SK-N-SH (cell line): ENCODE data around the gene CBLN3. TPM values are rescaled to one million over a fixed set of nuclear protein-coding genes. Genes with fewer than 3 reads are reported as not detected.

Source experiments
- CTCF ChIA-PET: fragments of 300-600, 350-600 bp; formaldehyde crosslinking; extraction: SDS; loops from one replicate; lab custom pipeline; 2021; lab: Yijun Ruan, JAX
- POLR2A ChIA-PET: fragments of 350-600 bp; sonication (Branson Sonifier 250); formaldehyde crosslinking; extraction: SDS; loops from one replicate; lab custom pipeline; 2020; ENCODE audit warnings: antibody characterized with exemption, inconsistent platforms; lab: Yijun Ruan, JAX
- DNase-seq: peaks from one replicate; pipeline ENCODE4 v3.0.0; 2012
- H2AFZ ChIP-seq: fragments of 200-600 bp; sonication (generic); 2 replicates; pipeline ENCODE4 v1.8.1; 2016; ENCODE audit warnings: antibody characterized with exemption, mild to moderate bottlenecking, low read depth
- H3F3A ChIP-seq: fragments of 200-600 bp; sonication (generic); replicated peaks from 2 replicates; pipeline ENCODE3; 2016; ENCODE audit warnings: antibody characterized with exemption, mild to moderate bottlenecking; ENCODE audit not compliant: insufficient read depth
- H3K27ac ChIP-seq, 2 experiments: fragments of 200-500 bp in 1 of 2; fragments of 200-600 bp in 1 of 2; sonication (Bioruptor generic) in 1 of 2; sonication (generic), shearing (Covaris generic) in 1 of 2; 2 replicates each; pipeline versions ENCODE4 v1.5.1 to v1.6.1; 2014 to 2016; ENCODE audit warnings: low read depth in 2 of 2, inconsistent platforms in 1 of 2, low read length in 1 of 2, mild to moderate bottlenecking in 1 of 2, mixed read lengths in 1 of 2
- H3K27me3 ChIP-seq: fragments of 200-600 bp; sonication (generic), shearing (Covaris generic); 2 replicates; pipeline ENCODE4 v1.6.1; 2016; ENCODE audit warnings: mixed run types; ENCODE audit not compliant: insufficient read depth
- H3K36me3 ChIP-seq, 2 experiments: fragments of 200-500 bp in 1 of 2; fragments of 200-600 bp in 1 of 2; sonication (Bioruptor generic) in 1 of 2; sonication (generic) in 1 of 2; replicated peaks in 1 of 2; 2 replicates each; pipeline versions ENCODE3 to v1.5.1; 2014 to 2016; ENCODE audit warnings: low read length in 1 of 2, mild to moderate bottlenecking in 1 of 2; ENCODE audit not compliant: insufficient read depth in 2 of 2, control insufficient read depth in 1 of 2
- H3K4me1 ChIP-seq, 2 experiments: fragments of 200-500 bp in 1 of 2; fragments of 200-600 bp in 1 of 2; sonication (Bioruptor generic) in 1 of 2; sonication (generic), shearing (Covaris generic) in 1 of 2; 2 replicates each; pipeline versions ENCODE4 v1.5.1 to v1.6.1; 2014 to 2016; ENCODE audit warnings: low read depth in 1 of 2, low read length in 1 of 2, mixed run types in 1 of 2; ENCODE audit not compliant: insufficient read depth in 2 of 2, control insufficient read depth in 1 of 2
- H3K4me2 ChIP-seq: fragments of 200-600 bp; sonication (generic), shearing (Covaris generic); 2 replicates; pipeline ENCODE4 v1.6.1; 2017; ENCODE audit warnings: mixed run types
- H3K4me3 ChIP-seq, 2 experiments: fragments of 200-500 bp in 1 of 2; fragments of 200-600 bp in 1 of 2; sonication (Bioruptor generic) in 1 of 2; sonication (generic), shearing (Covaris generic) in 1 of 2; 2 replicates each; pipeline versions ENCODE4 v1.5.1 to v1.8.1; 2014 to 2016; ENCODE audit warnings: low read depth in 2 of 2, inconsistent platforms in 1 of 2, low read length in 1 of 2, mild to moderate bottlenecking in 1 of 2, mixed read lengths in 1 of 2, moderate library complexity in 1 of 2
- H3K79me2 ChIP-seq: fragments of 200-600 bp; sonication (generic); 2 replicates; pipeline ENCODE4 v1.8.1; 2017; ENCODE audit warnings: mild to moderate bottlenecking; ENCODE audit not compliant: insufficient read depth
- H3K9ac ChIP-seq: fragments of 200-600 bp; sonication (generic); 2 replicates; pipeline ENCODE4 v1.6.1; 2017; ENCODE audit warnings: mixed run types
- H3K9me2 ChIP-seq: fragments of 200-600 bp; sonication (generic); 2 replicates; pipeline ENCODE4 v1.6.1; 2017; ENCODE audit warnings: mixed run types
- H3K9me3 ChIP-seq: fragments of 200-600 bp; sonication (generic); 2 replicates; pipeline ENCODE4 v1.6.1; 2017; ENCODE audit warnings: mixed run types, mild to moderate bottlenecking, moderate library complexity
- H4K20me1 ChIP-seq: fragments of 200-600 bp; sonication (generic); 2 replicates; pipeline ENCODE4 v1.6.1; 2017; ENCODE audit warnings: mild to moderate bottlenecking, mixed run types; ENCODE audit not compliant: insufficient read depth
- CTCF ChIP-seq: fragments of 200-600 bp; sonication (generic); IDR thresholded peaks from 2 replicates; pipeline ENCODE4 v1.6.1; 2017; ENCODE audit warnings: antibody characterized with exemption, mild to moderate bottlenecking, moderate library complexity
- EZH2phosphoT487 ChIP-seq: fragments of 200-600 bp; sonication (generic); IDR thresholded peaks from 2 replicates; pipeline ENCODE4 v1.6.1; 2017; ENCODE audit warnings: low read depth, mixed run types, mild to moderate bottlenecking, antibody characterized with exemption, moderate library complexity, borderline replicate concordance
- FOSL2 ChIP-seq: IDR thresholded peaks from 2 replicates; pipeline ENCODE4 v1.4.0; 2012; ENCODE audit warnings: low read depth, mild to moderate bottlenecking, moderate library complexity, borderline replicate concordance
- IRF3 ChIP-seq: fragments of 150-350 bp; IDR thresholded peaks from 2 replicates; pipeline ENCODE4 v1.6.1; 2016; ENCODE audit warnings: mild to moderate bottlenecking, low read depth, low read length
- NFIC ChIP-seq: IDR thresholded peaks from 2 replicates; pipeline ENCODE4 v1.4.0; 2012; ENCODE audit warnings: borderline replicate concordance
- RCOR1 ChIP-seq: fragments of 150-350 bp; IDR thresholded peaks from 2 replicates; pipeline ENCODE4 v1.6.1; 2017; ENCODE audit warnings: antibody characterized with exemption, low read length
- TAF1 ChIP-seq: IDR thresholded peaks from 2 replicates; pipeline ENCODE4 v1.6.1; 2012; ENCODE audit warnings: low read depth, mild to moderate bottlenecking, low read length, moderate library complexity, borderline replicate concordance
- TCF12 ChIP-seq: IDR thresholded peaks from 2 replicates; pipeline ENCODE4 v1.4.0; 2012
- USF2 ChIP-seq: fragments of 150-350 bp; IDR thresholded peaks from 2 replicates; pipeline ENCODE4 v1.6.1; 2017; ENCODE audit warnings: antibody characterized with exemption, low read length, low read depth, borderline replicate concordance
- ZBTB33 ChIP-seq: IDR thresholded peaks from 2 replicates; pipeline ENCODE4 v1.4.0; 2012; ENCODE audit warnings: low read depth, borderline replicate concordance
- WGBS: methylation state at CpG from one replicate; pipeline ENCODE4 v1.1.6; 2017; ENCODE audit warnings: low lambda C conversion rate; 5-methylcytosine and 5-hydroxymethylcytosine counted together
- polyA plus RNA-seq, 3 experiments: library from polyadenylated mRNA; depleted of rRNA; stranded (reverse); fragments of >200 nt; gene quantifications; 2 replicates each; pipeline ENCODE4 v1.2.3, GENCODE V29; 2012

The CBLN3 gene
- polyA plus RNA-seq, 1 of the 3 experiments (the other 2 are of a cell fraction): 1.8 TPM

GRCh38 chr14:24382064-24382371 lies 47.5 kb downstream of the CBLN3 start:
- DNase-seq: no peak
- no peak overlapping the region for H2AFZ ChIP-seq
- H3K4me3 ChIP-seq: no peak overlapping the region
- no peak for TF ChIP-seq EZH2phosphoT487
- no peak for TF ChIP-seq ZBTB33
- no peaks in the 10 kb centered on the region for H3K9me3 ChIP-seq
- no peak overlapping the region for H3K4me2 ChIP-seq
- no peaks in the 10 kb centered on the region for H3F3A ChIP-seq
- peak overlapping the region in 1 of 2 experiments; percentile 44; a peak in 1 of 4 replicates for H3K27ac ChIP-seq
- ChIA-PET POLR2A (no interaction called here), CTCF (interaction anchor here (0.7 to 2.1 kb wide), 4 partner anchors 16 to 50 kb away, joined by 3 to 12 read pairs (median 8); no protein-coding TSS in a partner anchor)
- H3K9me2 ChIP-seq: no peaks in the 10 kb centered on the region
- no peaks in the 10 kb centered on the region for H3K27me3 ChIP-seq
- H3K9ac ChIP-seq: no peak overlapping the region
- no peaks in the 10 kb centered on the region for H3K79me2 ChIP-seq
- 66% methylated on average over 4 of the region's 4 CpGs for WGBS
- peaks cover 0 to 7% of the 10 kb centered on the region in 2 experiments for H3K36me3 ChIP-seq
- no peaks in the 10 kb centered on the region for H4K20me1 ChIP-seq
- peaks cover 0 to 17% of the 10 kb centered on the region in 2 experiments; a peak in 1 of 4 replicates for H3K4me1 ChIP-seq

GRCh38 chr14:24381363-24382063 lies 48.0 kb downstream of the CBLN3 start:
- Histone ChIP-seq H4K20me1 (no peaks in the 10 kb centered on the region), H3K9me2 (no peaks in the 10 kb centered on the region), H3K27ac (peak overlapping the region in 1 of 2 experiments; percentile 44; a peak in 1 of 4 replicates), H3K4me2 (no peak overlapping the region), H3K36me3 (peaks cover 0 to 7% of the 10 kb centered on the region in 2 experiments), H3K27me3 (no peaks in the 10 kb centered on the region), H3K4me3 (no peak overlapping the region), H2AFZ (no peak overlapping the region), H3K4me1 (peaks cover 0 to 17% of the 10 kb centered on the region in 2 experiments; a peak in 1 of 4 replicates), H3F3A (no peaks in the 10 kb centered on the region), H3K9me3 (no peaks in the 10 kb centered on the region), H3K9ac (no peak overlapping the region), H3K79me2 (no peaks in the 10 kb centered on the region)
- DNase-seq: no peak
- 81% methylated on average over 5 of the region's 8 CpGs for WGBS
- TF ChIP-seq FOSL2 (no peak), RCOR1 (no peak), TCF12 (no peak), TAF1 (no peak), EZH2phosphoT487 (no peak), CTCF (no peak), USF2 (no peak), NFIC (no peak), IRF3 (no peak)
- CTCF ChIA-PET: interaction anchor here (0.7 to 2.1 kb wide), 5 partner anchors 15 to 51 kb away, joined by 3 to 12 read pairs (median 4); no protein-coding TSS in a partner anchor
- POLR2A ChIA-PET: no interaction called here
